Colonic mucosa (tissue), 4 donors: ENCODE measurements around the gene CHN2. TPM values are rescaled to one million over a fixed set of nuclear protein-coding genes. Genes with fewer than 3 reads are reported as not detected.
"Not testable (repeated sequence)": the region's sequence is repeated elsewhere in the genome, so short reads cannot be mapped to it uniquely, and the experiment has no call there.

Experiments used
- DNase-seq: peaks from one replicate; pipeline ENCODE4 v3.0.0-alpha.2; 2020
- H3K27ac ChIP-seq: fragments of 200-600 bp; one replicate; pipeline ENCODE4 v1.8.0; 2021
- H3K27me3 ChIP-seq: fragments of 200-600 bp; one replicate; pipeline ENCODE4 v1.8.0; 2021
- H3K36me3 ChIP-seq: fragments of 200-600 bp; one replicate; pipeline ENCODE4 v1.8.0; 2021
- H3K4me1 ChIP-seq: fragments of 200-600 bp; one replicate; pipeline ENCODE4 v1.8.0; 2021; ENCODE audit warnings: mild to moderate bottlenecking
- H3K4me3 ChIP-seq: fragments of 200-600 bp; one replicate; pipeline ENCODE4 v1.8.0; 2021
- H3K9ac ChIP-seq, 2 donors: one replicate each; pipeline ENCODE4 v1.7.0; 2013; ENCODE audit warnings: control low read depth in 2 of 2, low read depth in 2 of 2, low read length in 2 of 2
- H3K9me3 ChIP-seq: fragments of 200-600 bp; one replicate; pipeline ENCODE4 v1.8.0; 2021
- intact Hi-C: fragments of 100-400 bp; cut with DNase I; formaldehyde crosslinking; loops from one replicate; pipeline ENCODE4 v1.14.1; 2022
- total RNA-seq, 2 donors: library from RNA; stranded (reverse); fragmentation: NEBNext Ultra II Directional in 1 of 2; extraction: Animal tissue kit (Norgen Biotek cat#: 25700) in 1 of 2; gene quantifications; one replicate each; pipeline ENCODE4 v1.2.1, GENCODE V29; 2021
- TF ChIP-seq, protein P1 (sequence below): fragments of 200-600 bp; IDR thresholded peaks from one replicate; pipeline ENCODE4 v1.8.0; 2022; ENCODE audit warnings: antibody characterized with exemption, mild to moderate bottlenecking
- donor health status: healthy.
- donor health status: DM: no; HTN: no; CAD: no.
- donor health status: DM: no; HTN: no; CAD: no.

CHN2 gene
- total RNA-seq, 2 donors from 2014 or later, result 12.8 to 19.8 TPM

- Histone ChIP-seq H3K27ac (no peak overlapping the region), H3K27me3 (no peaks in the 10 kb centered on the region), H3K9ac (no peak overlapping the region), H3K9me3 (no peaks in the 10 kb centered on the region), H3K36me3 (no peaks in the 10 kb centered on the region), H3K4me1 (no peaks in the 10 kb centered on the region), H3K4me3 (no peak overlapping the region)
- intact Hi-C loops, result no loop called here
- TF ChIP-seq, protein P1, sequence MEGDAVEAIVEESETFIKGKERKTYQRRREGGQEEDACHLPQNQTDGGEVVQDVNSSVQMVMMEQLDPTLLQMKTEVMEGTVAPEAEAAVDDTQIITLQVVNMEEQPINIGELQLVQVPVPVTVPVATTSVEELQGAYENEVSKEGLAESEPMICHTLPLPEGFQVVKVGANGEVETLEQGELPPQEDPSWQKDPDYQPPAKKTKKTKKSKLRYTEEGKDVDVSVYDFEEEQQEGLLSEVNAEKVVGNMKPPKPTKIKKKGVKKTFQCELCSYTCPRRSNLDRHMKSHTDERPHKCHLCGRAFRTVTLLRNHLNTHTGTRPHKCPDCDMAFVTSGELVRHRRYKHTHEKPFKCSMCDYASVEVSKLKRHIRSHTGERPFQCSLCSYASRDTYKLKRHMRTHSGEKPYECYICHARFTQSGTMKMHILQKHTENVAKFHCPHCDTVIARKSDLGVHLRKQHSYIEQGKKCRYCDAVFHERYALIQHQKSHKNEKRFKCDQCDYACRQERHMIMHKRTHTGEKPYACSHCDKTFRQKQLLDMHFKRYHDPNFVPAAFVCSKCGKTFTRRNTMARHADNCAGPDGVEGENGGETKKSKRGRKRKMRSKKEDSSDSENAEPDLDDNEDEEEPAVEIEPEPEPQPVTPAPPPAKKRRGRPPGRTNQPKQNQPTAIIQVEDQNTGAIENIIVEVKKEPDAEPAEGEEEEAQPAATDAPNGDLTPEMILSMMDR, result no peak
- DNase-seq, result no peak
Measured at GRCh38 chr7:29518616-29519015, 324.0 kb downstream of the CHN2 start.

GRCh38 chr7:29523728-29524127, 329.2 kb downstream of the CHN2 start:
- Histone ChIP-seq H3K9ac (no peak overlapping the region), H3K27me3 (no peaks in the 10 kb centered on the region), H3K4me1 (no peaks in the 10 kb centered on the region), H3K9me3 (no peaks in the 10 kb centered on the region), H3K36me3 (no peaks in the 10 kb centered on the region), H3K4me3 (no peak overlapping the region), H3K27ac (no peak overlapping the region)
- DNase-seq, result no peak
- TF ChIP-seq, protein P1, result no peak
- intact Hi-C loops, result no loop called here

- no peak overlapping the region for H3K27ac ChIP-seq
- no peaks in the 10 kb centered on the region for H3K36me3 ChIP-seq
- DNase-seq, result no peak
- H3K4me1 ChIP-seq, result no peaks in the 10 kb centered on the region
- no peak overlapping the region for H3K9ac ChIP-seq
- H3K27me3 ChIP-seq, result no peaks in the 10 kb centered on the region
- no peak overlapping the region for H3K4me3 ChIP-seq
- intact Hi-C loops, result no loop called here
- TF ChIP-seq, protein P1, result no peak
- no peaks in the 10 kb centered on the region for H3K9me3 ChIP-seq
Measured at GRCh38 chr7:29527505-29528108, 333.0 kb downstream of the CHN2 start.

- H3K9me3 ChIP-seq, H3K4me3 ChIP-seq, H3K27ac ChIP-seq, H3K9ac ChIP-seq, H3K4me1 ChIP-seq, H3K27me3 ChIP-seq, H3K36me3 ChIP-seq, DNase-seq, intact Hi-C loops: not testable (repeated sequence)
Measured at GRCh38 chr7:29528526-29528925, 334.0 kb downstream of the CHN2 start.

Other genes with a start within 250 kb of the CHN2 start
- gene TRIL, start 236.4 kb upstream of the CHN2 start, total RNA-seq, result 1 to 10 TPM; 1.1 to 1.9 TPM
- gene CPVL, start 48.2 kb upstream of the CHN2 start, total RNA-seq, result 10 to 100 TPM in 1 of 2 donors, 1 to 10 TPM in 1; 4.9 to 17.0 TPM